K562 (cell line): ENCODE results near the gene ZDHHC18. TPM values are rescaled to one million over a fixed set of nuclear protein-coding genes. Genes with fewer than 3 reads are reported as not detected.

Source experiments
- ARID2 ChIP-seq: fragments of 450-650 bp; IDR thresholded peaks from 2 replicates; pipeline ENCODE4 v1.6.1; 2017; ENCODE audit warnings: antibody characterized with exemption, mild to moderate bottlenecking
- CEBPG ChIP-seq, 3 experiments: fragments of 200-800 bp in 1 of 3; sonication (Bioruptor generic) in 1 of 3; sonication (generic) in 1 of 3; formaldehyde crosslinking in 1 of 3; IDR thresholded peaks in 2 of 3; conservative IDR thresholded peaks in 1 of 3; 2 replicates each; pipeline versions ENCODE4 v1.6.1 to v1.8.0; 2016 to 2022; ENCODE audit warnings: missing compliant biosample characterization in 2 of 3, missing genetic modification characterization in 2 of 3, mild to moderate bottlenecking in 1 of 3, missing genetic modification reagents in 1 of 3
- CREBBP ChIP-seq: IDR thresholded peaks from one replicate; pipeline ENCODE4 v1.6.1; 2012; ENCODE audit warnings: low read depth, mild to moderate bottlenecking, control low read depth, inconsistent platforms, low read length
- CSDE1 ChIP-seq, 2 experiments: fragments of 450-650 bp; IDR thresholded peaks; 2 replicates each; pipeline ENCODE4 v1.6.1; 2016; ENCODE audit warnings: mild to moderate bottlenecking in 1 of 2
- ELF4 ChIP-seq: fragments of 450-650 bp; formaldehyde crosslinking; IDR thresholded peaks from 2 replicates; pipeline ENCODE4 v1.4.0; 2022; ENCODE audit warnings: missing genetic modification characterization
- HNRNPLL ChIP-seq: fragments of 200-400 bp; formaldehyde crosslinking; IDR thresholded peaks from 2 replicates; pipeline ENCODE4 v1.6.1; 2017; ENCODE audit warnings: low read length, low read depth, mild to moderate bottlenecking; ENCODE audit not compliant: poor library complexity, severe bottlenecking
- HOXB6 ChIP-seq: fragments of 250-450 bp; sonication (Bioruptor Pico); IDR thresholded peaks from 2 replicates; pipeline ENCODE4 v1.5.1; 2022; ENCODE audit warnings: mild to moderate bottlenecking, borderline replicate concordance
- HSF4 ChIP-seq: fragments of 250-450 bp; sonication (Bioruptor Pico); IDR thresholded peaks from 2 replicates; pipeline ENCODE4 v2.1.2; 2022; ENCODE audit warnings: mild to moderate bottlenecking, moderate library complexity, borderline replicate concordance
- KDM4B ChIP-seq, 2 experiments: fragments of 450-650 bp in 1 of 2; sonication (generic) in 1 of 2; IDR thresholded peaks; 2 replicates each; pipeline ENCODE4 v1.6.1; 2016 to 2017; ENCODE audit warnings: borderline replicate concordance in 2 of 2, antibody characterized with exemption in 1 of 2, low read depth in 1 of 2, mild to moderate bottlenecking in 1 of 2
- KLF13 ChIP-seq: fragments of 450-650 bp; IDR thresholded peaks from 2 replicates; pipeline ENCODE4 v1.6.1; 2016; ENCODE audit warnings: missing genetic modification characterization, low read depth, mild to moderate bottlenecking, missing compliant biosample characterization, moderate library complexity, borderline replicate concordance
- LEF1 ChIP-seq: fragments of 450-650 bp; IDR thresholded peaks from 2 replicates; pipeline ENCODE4 v1.6.1; 2016; ENCODE audit warnings: mild to moderate bottlenecking
- MED1 ChIP-seq: sonication (generic); formaldehyde crosslinking; IDR thresholded peaks from 2 replicates; pipeline ENCODE4 v1.8.1; 2023; ENCODE audit warnings: missing genetic modification reagents, borderline replicate concordance
- NFATC3 ChIP-seq: fragments of 450-650 bp; IDR thresholded peaks from 2 replicates; pipeline ENCODE4 v1.6.1; 2017; ENCODE audit warnings: mild to moderate bottlenecking
- NR2C1 ChIP-seq, 2 experiments: fragments of 450-650 bp; IDR thresholded peaks; 2 replicates each; pipeline ENCODE4 v1.6.1; 2017; ENCODE audit warnings: mild to moderate bottlenecking in 2 of 2, antibody characterized with exemption in 1 of 2, inconsistent platforms in 1 of 2, missing compliant biosample characterization in 1 of 2, missing genetic modification characterization in 1 of 2
- PBX2 ChIP-seq, 2 experiments: IDR thresholded peaks in 1 of 2; conservative IDR thresholded peaks in 1 of 2; 2 replicates each; pipeline ENCODE4 v1.6.1; 2016; ENCODE audit warnings: low read depth in 2 of 2, mild to moderate bottlenecking in 1 of 2, missing compliant biosample characterization in 1 of 2, missing genetic modification characterization in 1 of 2, moderate library complexity in 1 of 2
- RFX7 ChIP-seq: fragments of 250-450 bp; sonication (Bioruptor Pico); IDR thresholded peaks from 2 replicates; pipeline ENCODE4 v1.5.1; 2021; ENCODE audit warnings: mild to moderate bottlenecking
- SLC30A9 ChIP-seq: fragments of 250-450 bp; sonication (Bioruptor Pico); IDR thresholded peaks from 2 replicates; pipeline ENCODE4 v1.8.0; 2022; ENCODE audit warnings: mild to moderate bottlenecking, moderate library complexity
- TFAP4 ChIP-seq: sonication (generic); formaldehyde crosslinking; IDR thresholded peaks from 2 replicates; pipeline ENCODE4 v1.8.0; 2022; ENCODE audit warnings: missing genetic modification reagents, mild to moderate bottlenecking, moderate library complexity, borderline replicate concordance
- ZBTB34 ChIP-seq: fragments of 250-450 bp; sonication (Bioruptor Pico); IDR thresholded peaks from 2 replicates; pipeline ENCODE4 v1.8.0; 2021; ENCODE audit warnings: mild to moderate bottlenecking, moderate library complexity
- ZNF140 ChIP-seq: fragments of 250-450 bp; sonication (Bioruptor Pico); IDR thresholded peaks from 2 replicates; pipeline ENCODE4 v1.8.0; 2021; ENCODE audit warnings: moderate library complexity, mild to moderate bottlenecking, inconsistent platforms
- ZNF165 ChIP-seq: fragments of 250-450 bp; sonication (Bioruptor Pico); IDR thresholded peaks from 2 replicates; pipeline ENCODE4 v1.4.0; 2020; ENCODE audit warnings: borderline replicate concordance
- polyA plus RNA-seq, 8 experiments: library from polyadenylated mRNA; depleted of rRNA in 4 of 8; stranded (reverse) in 5 of 8; unstranded in 3 of 8; fragments of >200 nt; fragmentation: Nextera tagmentation in 2 of 8; fragmentation: Illumina TruSeq in 1 of 8; extraction: Ambion mirVana in 2 of 8; extraction: Trizol in 1 of 8; gene quantifications; 2 replicates each; pipeline versions ENCODE4 v1.2.1 to v1.2.3, GENCODE V29; 2011 to 2014; ENCODE audit warnings: inconsistent platforms in 1 of 8, missing spikeins in 1 of 8
- total RNA-seq, 7 experiments: library from RNA; depleted of rRNA in 6 of 7; stranded (reverse); fragments of >200 nt in 6 of 7; fragmentation: Illumina TruSeq in 2 of 7; extraction: Trizol in 2 of 7; gene quantifications; 2 replicates each; pipeline versions ENCODE4 v1.2.1 to v1.2.3, GENCODE V29; 2011 to 2021; ENCODE audit warnings: low replicate concordance in 1 of 7

The ZDHHC18 gene
- total and polyA plus RNA-seq, 9 of the 15 experiments (the other 6 are each of a cell fraction or from before 2014, with no cell fraction given): 0.42 to 35.6 (median 15.8) TPM

- 0 out of 2 replicates have a peak, but pooled peaks have one; percentile 18 for TF ChIP-seq ELF4 (CRISPR knock-in tag)
- no peak for TF ChIP-seq ZNF140 (CRISPR knock-in tag)
- peak; percentile 25; the same call in 1 of the 2 replicates for TF ChIP-seq LEF1
- TF ChIP-seq NFATC3: 0 out of 2 replicates have a peak, but pooled peaks have one; percentile 46
- TF ChIP-seq PBX2 (CRISPR knock-in tag; IDR thresholded peaks at IDR 0.05; ENCODE audit: low read depth): no peak
- no peak for TF ChIP-seq PBX2 (tag; conservative IDR thresholded peaks at IDR 0.05; ENCODE audit: low read depth)
- no peak for TF ChIP-seq HOXB6 (CRISPR knock-in tag)
- no peak for TF ChIP-seq ZBTB34 (CRISPR knock-in tag)
- no peak for TF ChIP-seq ZNF165 (CRISPR knock-in tag)
- no peak; the same call in 1 of the 2 replicates for TF ChIP-seq NR2C1 (IDR thresholded peaks at IDR 0.05)
- TF ChIP-seq NR2C1 (tag; IDR thresholded peaks at IDR 0.05): 0 out of 2 replicates have a peak, but pooled peaks have one; percentile 24
- peak in 1 of 2 experiments; percentile 42; a peak in 1 of 4 replicates for TF ChIP-seq CSDE1 (IDR thresholded peaks at IDR 0.05)
- TF ChIP-seq MED1 (CRISPR knock-in tag): no peak
- TF ChIP-seq KDM4B (IDR thresholded peaks at IDR 0.05; ENCODE audit: borderline replicate concordance in 2 of 2, low read depth in 1 of 2): no peak
- peak; percentile 78 for TF ChIP-seq HNRNPLL
- peak; percentile 89 for TF ChIP-seq ARID2
- no peak for TF ChIP-seq RFX7 (CRISPR knock-in tag)
- TF ChIP-seq HSF4 (CRISPR knock-in tag): no peak
- TF ChIP-seq KLF13 (tag): peak; percentile 54; the same call in 1 of the 2 replicates
- TF ChIP-seq TFAP4 (CRISPR knock-in tag): peak; percentile 52; the same call in 1 of the 2 replicates
- TF ChIP-seq CEBPG (CRISPR knock-in tag; IDR thresholded peaks at IDR 0.05): peak; percentile 8; the same call in 1 of the 2 replicates
- TF ChIP-seq CEBPG (tag; conservative IDR thresholded peaks at IDR 0.05 in 1 of 2, IDR thresholded peaks at IDR 0.05 in 1 of 2): peak; percentile 35 to 59; a peak in 2 of 4 replicates
- no peak for TF ChIP-seq SLC30A9
- no peak for TF ChIP-seq CREBBP
These were observed 37.5 kb upstream of the ZDHHC18 start (continued) for GRCh38 chr1:26788836-26789611.
